RWPE2 (cell line): ENCODE measurements around the gene SLC24A5.

Source experiments
- ATAC-seq: fragments of 200-7000 bp; cut with Tn5 transposase; 3 replicates; pipeline ENCODE4 v1.9.1; 2021; ENCODE audit warnings: low read depth
- DNase-seq: peaks from one replicate; pipeline ENCODE4 v3.0.0-alpha.2; 2020; ENCODE audit warnings: low spot score
- H3K27ac ChIP-seq: fragments of 450-650 bp; 2 replicates; pipeline ENCODE4 v1.5.1; 2017; ENCODE audit warnings: mild to moderate bottlenecking; ENCODE audit not compliant: poor library complexity, severe bottlenecking
- H3K27me3 ChIP-seq: fragments of 250-450 bp; sonication (Bioruptor Pico); 2 replicates; pipeline ENCODE4 v1.5.1; 2021; ENCODE audit warnings: mild to moderate bottlenecking, moderate library complexity; ENCODE audit not compliant: insufficient read depth, poor library complexity, severe bottlenecking
- H3K36me3 ChIP-seq: fragments of 250-450 bp; sonication (Bioruptor Pico); 2 replicates; pipeline ENCODE4 v1.5.1; 2020; ENCODE audit warnings: low read depth, mild to moderate bottlenecking, moderate library complexity
- H3K4me1 ChIP-seq: fragments of 250-450 bp; sonication (Bioruptor Pico); 2 replicates; pipeline ENCODE4 v1.5.1; 2021; ENCODE audit warnings: mild to moderate bottlenecking, moderate library complexity; ENCODE audit not compliant: insufficient read depth, poor library complexity, severe bottlenecking
- H3K4me3 ChIP-seq: fragments of 250-450 bp; sonication (Bioruptor Pico); 2 replicates; pipeline ENCODE4 v1.5.1; 2021; ENCODE audit warnings: mild to moderate bottlenecking, moderate library complexity; ENCODE audit not compliant: severe bottlenecking
- H3K9me3 ChIP-seq: fragments of 250-450 bp; sonication (Bioruptor Pico); 2 replicates; pipeline ENCODE4 v1.5.1; 2021; ENCODE audit warnings: mild to moderate bottlenecking, moderate library complexity; ENCODE audit not compliant: severe bottlenecking
- TF ChIP-seq, protein P1 (sequence below): fragments of 450-650 bp; IDR thresholded peaks from one replicate; pipeline ENCODE4 v1.5.1; 2017; ENCODE audit warnings: mild to moderate bottlenecking, moderate library complexity; ENCODE audit not compliant: poor library complexity, severe bottlenecking

Gene SLC24A5

DNA sequence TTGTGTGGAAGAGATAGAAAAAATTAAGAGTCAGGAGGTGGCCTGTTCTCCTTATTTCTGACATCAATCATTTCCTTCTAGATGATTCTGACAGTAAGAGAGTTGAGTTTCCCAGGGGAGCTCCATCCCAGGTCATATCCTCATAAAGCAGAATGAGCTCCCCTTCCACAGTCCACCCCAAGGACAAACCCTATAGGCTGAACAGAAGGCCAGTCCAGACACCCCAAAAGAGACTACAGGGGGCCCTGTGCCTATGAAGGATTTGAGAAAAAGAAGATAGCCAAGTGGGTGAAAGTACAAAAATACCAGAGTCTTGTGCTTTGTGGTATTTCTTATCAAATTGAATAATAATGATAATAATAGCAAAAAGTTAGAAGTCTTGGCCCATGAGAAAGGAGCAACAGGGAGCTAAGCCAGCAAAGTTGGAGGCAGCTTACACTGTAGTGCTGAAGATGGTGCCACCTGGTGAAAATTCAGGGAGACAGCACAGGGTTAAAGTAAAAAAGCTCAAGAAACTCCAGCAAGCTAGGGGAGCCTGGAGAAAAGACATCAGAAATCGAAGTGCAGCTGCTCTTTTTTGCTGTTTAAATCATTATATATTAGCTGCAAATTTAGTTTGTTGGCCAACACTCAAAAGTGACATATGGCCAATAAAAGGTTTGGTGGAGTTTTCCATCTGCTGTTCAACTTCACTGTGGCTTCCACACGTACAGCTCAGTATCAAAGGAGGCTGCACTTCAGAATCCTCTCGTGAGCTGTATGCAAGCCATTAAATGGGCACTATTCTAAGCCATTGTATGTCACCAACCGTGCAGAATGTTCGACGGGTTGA, 35.8 kb upstream of the SLC24A5 start:
- ATAC-seq: peak; percentile 85
- no peak for DNase-seq
- H3K4me3 ChIP-seq: no peak overlapping the region
- no peak overlapping the region for H3K27ac ChIP-seq
- no peaks in the 10 kb centered on the region for H3K36me3 ChIP-seq
- H3K27me3 ChIP-seq: peaks cover 3% of the 10 kb centered on the region
- no peaks in the 10 kb centered on the region for H3K9me3 ChIP-seq
- no peaks in the 10 kb centered on the region for H3K4me1 ChIP-seq
- TF ChIP-seq, protein P1, sequence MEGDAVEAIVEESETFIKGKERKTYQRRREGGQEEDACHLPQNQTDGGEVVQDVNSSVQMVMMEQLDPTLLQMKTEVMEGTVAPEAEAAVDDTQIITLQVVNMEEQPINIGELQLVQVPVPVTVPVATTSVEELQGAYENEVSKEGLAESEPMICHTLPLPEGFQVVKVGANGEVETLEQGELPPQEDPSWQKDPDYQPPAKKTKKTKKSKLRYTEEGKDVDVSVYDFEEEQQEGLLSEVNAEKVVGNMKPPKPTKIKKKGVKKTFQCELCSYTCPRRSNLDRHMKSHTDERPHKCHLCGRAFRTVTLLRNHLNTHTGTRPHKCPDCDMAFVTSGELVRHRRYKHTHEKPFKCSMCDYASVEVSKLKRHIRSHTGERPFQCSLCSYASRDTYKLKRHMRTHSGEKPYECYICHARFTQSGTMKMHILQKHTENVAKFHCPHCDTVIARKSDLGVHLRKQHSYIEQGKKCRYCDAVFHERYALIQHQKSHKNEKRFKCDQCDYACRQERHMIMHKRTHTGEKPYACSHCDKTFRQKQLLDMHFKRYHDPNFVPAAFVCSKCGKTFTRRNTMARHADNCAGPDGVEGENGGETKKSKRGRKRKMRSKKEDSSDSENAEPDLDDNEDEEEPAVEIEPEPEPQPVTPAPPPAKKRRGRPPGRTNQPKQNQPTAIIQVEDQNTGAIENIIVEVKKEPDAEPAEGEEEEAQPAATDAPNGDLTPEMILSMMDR: peak; percentile 76

DNA sequence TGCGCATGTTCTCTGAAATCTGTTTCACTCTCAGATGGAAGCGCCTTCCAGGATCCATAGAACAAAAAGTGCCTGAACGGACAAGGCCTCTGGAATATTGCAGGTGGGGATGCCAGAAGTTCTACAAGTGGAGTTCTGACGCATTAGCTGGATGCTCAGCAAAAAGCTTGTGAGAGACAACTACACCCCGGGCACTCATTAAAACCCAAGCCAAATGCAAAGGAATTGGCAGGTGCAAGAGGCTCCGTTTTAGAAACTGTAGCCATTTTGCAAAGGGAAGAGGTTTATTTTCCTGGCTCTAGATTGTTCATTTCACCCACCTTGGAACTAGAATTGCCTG, 35.2 kb upstream of the SLC24A5 start:
- no peaks in the 10 kb centered on the region for H3K36me3 ChIP-seq
- H3K27ac ChIP-seq: no peak overlapping the region
- no peak for DNase-seq

DNA sequence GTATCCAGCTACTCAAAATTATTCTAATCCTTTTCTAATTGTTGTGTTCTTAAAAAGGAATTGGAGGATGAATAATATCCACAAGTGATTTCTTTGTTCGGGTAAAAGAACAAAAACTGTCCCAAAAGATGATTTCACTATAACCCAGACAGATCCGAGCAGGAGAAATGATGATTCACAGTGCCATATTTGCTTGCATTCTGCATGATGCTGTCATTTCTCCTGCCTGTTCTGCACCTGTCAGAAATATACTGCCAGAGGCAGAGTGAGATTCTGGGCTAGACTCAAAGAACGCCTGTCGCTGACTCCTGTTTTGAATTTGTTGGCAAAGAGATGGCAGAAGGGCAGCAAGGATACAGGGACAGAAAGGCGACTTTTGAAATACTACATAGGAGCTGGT, 34.7 kb upstream of the SLC24A5 start:
- H3K27me3 ChIP-seq: peaks cover 3% of the 10 kb centered on the region
- no peak for DNase-seq
- H3K4me1 ChIP-seq: no peaks in the 10 kb centered on the region
- ATAC-seq: no peak
- H3K36me3 ChIP-seq: no peaks in the 10 kb centered on the region
- H3K27ac ChIP-seq: no peak overlapping the region
- TF ChIP-seq, protein P1: no peak
- no peaks in the 10 kb centered on the region for H3K9me3 ChIP-seq
- no peak overlapping the region for H3K4me3 ChIP-seq

More for the DNA sequence above, 35.2 kb upstream of the SLC24A5 start:
- H3K4me1 ChIP-seq: no peaks in the 10 kb centered on the region
- TF ChIP-seq, protein P1: no peak
- H3K9me3 ChIP-seq: no peaks in the 10 kb centered on the region
- H3K4me3 ChIP-seq: no peak overlapping the region
- no peak for ATAC-seq
- peaks cover 3% of the 10 kb centered on the region for H3K27me3 ChIP-seq

DNA sequence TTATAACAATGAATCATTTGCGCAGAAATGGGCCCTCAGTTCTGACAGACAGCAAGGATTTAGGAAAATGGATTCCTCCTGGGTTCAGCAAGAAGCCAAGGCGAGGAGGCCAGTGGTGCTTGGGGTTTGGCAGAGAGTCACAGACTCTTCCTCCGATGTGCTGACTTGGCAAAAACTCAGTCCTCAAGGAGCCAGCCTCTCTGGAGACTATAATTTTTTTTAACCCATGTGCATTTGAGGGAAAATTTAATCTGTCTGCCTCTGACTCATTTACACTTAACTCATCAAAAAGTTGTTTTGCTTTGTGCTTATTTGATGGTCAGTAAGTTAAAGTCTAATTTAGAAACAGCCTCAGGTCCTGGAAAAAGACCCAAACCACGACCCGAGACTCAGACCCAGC, 34.2 kb upstream of the SLC24A5 start:
- TF ChIP-seq, protein P1: no peak
- no peak for ATAC-seq
- no peak for DNase-seq

DNA sequence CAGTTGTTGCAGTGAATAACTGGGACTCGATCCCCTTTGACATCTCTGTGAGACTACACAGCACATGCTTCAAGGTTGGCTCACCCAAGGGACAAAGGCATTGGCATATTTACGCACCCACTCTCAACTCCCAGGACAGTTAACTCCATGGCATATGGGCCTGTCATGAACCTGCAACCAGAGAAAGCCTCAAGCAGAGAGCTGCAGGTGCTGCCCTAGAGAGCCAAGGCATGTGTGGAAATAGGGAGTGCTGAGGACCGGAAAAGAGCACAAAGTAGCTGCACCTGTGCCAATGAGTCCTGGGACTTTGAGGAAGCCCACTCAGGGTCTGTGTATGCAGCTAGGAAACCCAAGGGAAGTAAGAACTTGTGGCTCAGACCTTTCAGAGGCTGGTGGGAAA, 32.9 kb upstream of the SLC24A5 start:
- Histone ChIP-seq H3K36me3 (no peaks in the 10 kb centered on the region), H3K4me3 (no peak overlapping the region), H3K27me3 (no peaks in the 10 kb centered on the region), H3K4me1 (no peaks in the 10 kb centered on the region), H3K27ac (no peak overlapping the region), H3K9me3 (no peaks in the 10 kb centered on the region)
- ATAC-seq (no peak), DNase-seq (no peak)
- TF ChIP-seq, protein P1: no peak

More for the DNA sequence above, 34.2 kb upstream of the SLC24A5 start:
- H3K27ac ChIP-seq: no peak overlapping the region
- H3K36me3 ChIP-seq: no peaks in the 10 kb centered on the region
- H3K27me3 ChIP-seq: peaks cover 3% of the 10 kb centered on the region
- H3K4me1 ChIP-seq: no peaks in the 10 kb centered on the region
- no peak overlapping the region for H3K4me3 ChIP-seq
- H3K9me3 ChIP-seq: no peaks in the 10 kb centered on the region
